Heart left ventricle (tissue), 13 donors: ENCODE data around the gene FNDC11.

Experiments
- POLR2A ChIP-seq, 2 donors: fragments of 450-650 bp; IDR thresholded peaks; one replicate each; pipeline ENCODE4 v1.6.1; 2017; ENCODE audit warnings: antibody characterized with exemption in 2 of 2, mild to moderate bottlenecking in 2 of 2, moderate library complexity in 2 of 2
- TF ChIP-seq, protein P1 (sequence below), 12 donors: fragments of 200-600 bp; sonication (generic) in 4 of 12; IDR thresholded peaks; one replicate each; pipeline versions ENCODE4 v1.5.0 to v1.8.0; 2018 to 2022; ENCODE audit warnings: antibody characterized with exemption in 12 of 12, mild to moderate bottlenecking in 5 of 12
- donor health status: ischemic (EF 13 %, LVEDD 7.1; RV severe dilation, severe dysfunction).
- donor health status: DM: no; HTN: yes; CAD: no.
- donor health status: DM: no; HTN: no; CAD: no.
- donor health status: ischemic (EF 25% LVEDD 6.9; RV normal size, moderate dysfunction).
- donor health status: ischemic (EF 25% LVEDD 5.7; RV mildly dilated, moderate dysfunction).
- donor health status: ischemic (EF 35%, LVEDD 5.7; RV mildly dilated, moderate dysfunction).
- donor health status: nonischemic (EF 11% LVEDD 7.7; RV severe dilation, severe dysfunction).
- donor health status: DM: yes; HTN: yes; CAD: no.
- donor health status: PGD.
- donor health status: ischemic (EF 29% LVEDD 5.4; RV normal size, mild dysfunction).
- donor health status: nonischemic (EF 23%, LVEDD 6.1; RV moderate dilation, normal function).

DNA sequence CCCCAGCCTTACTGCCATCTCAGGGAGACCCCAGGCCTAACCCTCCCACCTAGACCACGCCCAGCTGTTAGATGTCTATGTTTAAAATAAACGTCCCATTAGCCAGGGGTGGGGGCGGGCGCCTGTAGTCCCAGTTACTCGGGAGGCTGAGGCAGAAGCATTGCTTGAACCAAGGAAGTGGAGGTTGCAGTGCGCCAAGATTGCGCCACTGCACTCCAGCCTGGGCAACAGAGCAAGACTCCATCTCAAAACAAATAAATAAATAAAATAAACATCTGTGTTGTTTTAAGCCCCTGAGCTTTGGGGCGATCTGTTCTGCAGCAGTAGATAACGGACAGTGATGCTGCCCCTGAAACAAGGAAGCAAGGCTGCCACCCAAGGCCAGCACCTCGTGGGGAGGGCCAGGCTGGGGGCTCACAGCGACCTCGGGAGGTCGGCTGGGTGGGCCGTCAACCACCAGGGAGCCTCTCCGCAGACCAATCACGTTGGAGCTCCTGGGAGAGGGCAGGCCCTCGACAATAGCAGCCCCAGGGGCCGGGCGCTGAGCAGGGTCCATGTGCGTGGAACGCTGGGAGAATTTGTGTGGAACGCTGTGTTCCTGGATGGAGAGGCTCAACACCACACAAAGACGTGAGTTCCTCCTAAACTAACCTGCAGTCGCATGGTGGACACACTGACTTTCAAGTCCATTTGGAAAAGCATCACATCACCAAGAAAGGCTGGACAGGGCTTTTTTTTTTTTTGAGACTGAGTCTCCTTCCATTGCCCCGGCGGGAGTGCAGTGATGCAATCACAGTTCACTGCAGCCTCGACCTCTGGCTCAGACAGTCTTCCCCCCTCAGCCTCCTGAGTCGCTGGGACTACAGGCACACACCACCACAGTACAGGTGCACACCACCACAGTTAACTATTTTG lies 21.1 kb downstream of the FNDC11 start:
- TF ChIP-seq, protein P1, sequence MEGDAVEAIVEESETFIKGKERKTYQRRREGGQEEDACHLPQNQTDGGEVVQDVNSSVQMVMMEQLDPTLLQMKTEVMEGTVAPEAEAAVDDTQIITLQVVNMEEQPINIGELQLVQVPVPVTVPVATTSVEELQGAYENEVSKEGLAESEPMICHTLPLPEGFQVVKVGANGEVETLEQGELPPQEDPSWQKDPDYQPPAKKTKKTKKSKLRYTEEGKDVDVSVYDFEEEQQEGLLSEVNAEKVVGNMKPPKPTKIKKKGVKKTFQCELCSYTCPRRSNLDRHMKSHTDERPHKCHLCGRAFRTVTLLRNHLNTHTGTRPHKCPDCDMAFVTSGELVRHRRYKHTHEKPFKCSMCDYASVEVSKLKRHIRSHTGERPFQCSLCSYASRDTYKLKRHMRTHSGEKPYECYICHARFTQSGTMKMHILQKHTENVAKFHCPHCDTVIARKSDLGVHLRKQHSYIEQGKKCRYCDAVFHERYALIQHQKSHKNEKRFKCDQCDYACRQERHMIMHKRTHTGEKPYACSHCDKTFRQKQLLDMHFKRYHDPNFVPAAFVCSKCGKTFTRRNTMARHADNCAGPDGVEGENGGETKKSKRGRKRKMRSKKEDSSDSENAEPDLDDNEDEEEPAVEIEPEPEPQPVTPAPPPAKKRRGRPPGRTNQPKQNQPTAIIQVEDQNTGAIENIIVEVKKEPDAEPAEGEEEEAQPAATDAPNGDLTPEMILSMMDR (IDR thresholded peaks at IDR 0.05), result no peak
- no peak for TF ChIP-seq POLR2A (IDR thresholded peaks at IDR 0.05)
